Vagina (tissue), 2 donors: Measurements from ENCODE around the gene ARPP19. TPM values are rescaled to one million over a fixed set of nuclear protein-coding genes. Genes with fewer than 3 reads are reported as not detected.
"Not testable (repeated sequence)": the region's sequence is repeated elsewhere in the genome, so short reads cannot be mapped to it uniquely, and the experiment has no call there.

Experiments used
- DNase-seq, 2 donors: peaks; one replicate each; pipeline ENCODE4 v3.0.0-alpha.2; 2017; ENCODE audit errors: extremely low spot score in 2 of 2
- H3K27ac ChIP-seq: fragments of 200-600 bp; sonication (generic); one replicate; pipeline ENCODE4 v1.5.1; 2019
- H3K27me3 ChIP-seq: fragments of 200-600 bp; sonication (generic); one replicate; pipeline ENCODE4 v1.5.1; 2019
- H3K36me3 ChIP-seq, 2 donors: fragments of 200-600 bp; sonication (generic); one replicate each; pipeline ENCODE4 v1.5.1; 2017 to 2019
- H3K4me1 ChIP-seq: fragments of 200-600 bp; sonication (generic); one replicate; pipeline ENCODE4 v1.5.1; 2019
- H3K4me3 ChIP-seq, 2 donors: fragments of 200-600 bp; sonication (generic); 1 replicate in 1 of 2; 2 replicates in 1 of 2; pipeline ENCODE4 v1.5.1; 2016 to 2019
- H3K9me3 ChIP-seq: fragments of 200-600 bp; sonication (generic); one replicate; pipeline ENCODE4 v1.5.1; 2019
- CTCF ChIP-seq, 3 experiments: fragments of 450-650 bp in 2 of 3; fragments of 200-600 bp in 1 of 3; sonication (generic) in 1 of 3; IDR thresholded peaks; one replicate each; pipeline ENCODE4 v1.5.1; 2017 to 2019; ENCODE audit warnings: antibody characterized with exemption in 3 of 3, mild to moderate bottlenecking in 2 of 3, moderate library complexity in 2 of 3
- POLR2A ChIP-seq, 2 donors: fragments of 450-650 bp; IDR thresholded peaks; one replicate each; pipeline ENCODE4 v1.6.1; 2017; ENCODE audit warnings: antibody characterized with exemption in 2 of 2, mild to moderate bottlenecking in 2 of 2, moderate library complexity in 2 of 2
- POLR2AphosphoS5 ChIP-seq, 2 donors: sonication (generic); formaldehyde crosslinking; IDR thresholded peaks; one replicate each; pipeline ENCODE4 v1.9.0; 2017; ENCODE audit warnings: antibody characterized with exemption in 2 of 2, mild to moderate bottlenecking in 2 of 2, low read depth in 1 of 2; ENCODE audit not compliant: insufficient read depth in 1 of 2
- intact Hi-C: fragments of 100-400 bp; cut with DNase I; formaldehyde crosslinking; loops from one replicate; pipeline ENCODE4 v1.15.1; 2023
- total RNA-seq: library from RNA; depleted of rRNA; stranded (reverse); fragments of >200 nt; gene quantifications from one replicate; pipeline ENCODE4 v1.2.3, GENCODE V29; 2016

The ARPP19 gene
- total RNA-seq, 1 donor from 2014 or later: 62.9 TPM

- DNase-seq: no peak
- Histone ChIP-seq H3K9me3 (no peaks in the 10 kb centered on the region), H3K36me3 (peaks cover 0 to 12% of the 10 kb centered on the region in 2 donors)
Measured at GRCh38 chr15:52579852-52580251, 11.0 kb upstream of the ARPP19 start.

GRCh38 chr15:52576692-52577091 lies 7.9 kb upstream of the ARPP19 start:
- Histone ChIP-seq H3K4me1 (no peaks in the 10 kb centered on the region), H3K27ac (no peak overlapping the region), H3K9me3 (no peaks in the 10 kb centered on the region), H3K4me3 (no peak overlapping the region), H3K36me3 (peaks cover 0 to 8% of the 10 kb centered on the region in 2 donors), H3K27me3 (no peaks in the 10 kb centered on the region)
- TF ChIP-seq POLR2A (IDR thresholded peaks at IDR 0.05) (no peak), POLR2AphosphoS5 (IDR thresholded peaks at IDR 0.05; ENCODE audit: insufficient read depth in 1 of 2, low read depth in 1 of 2) (no peak), CTCF (IDR thresholded peaks at IDR 0.05) (no peak)
- intact Hi-C loops: no loop called here
- no peak for DNase-seq

More at GRCh38 chr15:52579852-52580251, 11.0 kb upstream of the ARPP19 start:
- intact Hi-C loops: no loop called here
- H3K27ac ChIP-seq: no peak overlapping the region
- H3K27me3 ChIP-seq: no peaks in the 10 kb centered on the region
- no peak overlapping the region for H3K4me3 ChIP-seq
- H3K4me1 ChIP-seq: no peaks in the 10 kb centered on the region
- TF ChIP-seq CTCF (IDR thresholded peaks at IDR 0.05) (no peak), POLR2AphosphoS5 (IDR thresholded peaks at IDR 0.05; ENCODE audit: insufficient read depth in 1 of 2, low read depth in 1 of 2) (no peak), POLR2A (IDR thresholded peaks at IDR 0.05) (no peak)

- H3K4me1 ChIP-seq, H3K9me3 ChIP-seq, H3K27ac ChIP-seq, H3K27me3 ChIP-seq, DNase-seq, H3K36me3 ChIP-seq, intact Hi-C loops, H3K4me3 ChIP-seq: not testable (repeated sequence)
Measured at GRCh38 chr15:52575573-52575972, 6.7 kb upstream of the ARPP19 start.

GRCh38 chr15:52575072-52575471 lies 6.2 kb upstream of the ARPP19 start:
- Histone ChIP-seq H3K27me3 (no peaks in the 10 kb centered on the region), H3K36me3 (no peaks in the 10 kb centered on the region), H3K9me3 (no peaks in the 10 kb centered on the region), H3K4me1 (no peaks in the 10 kb centered on the region), H3K27ac (no peak overlapping the region), H3K4me3 (no peak overlapping the region)
- no peak for DNase-seq
- intact Hi-C loops: no loop called here
- no peak for TF ChIP-seq POLR2AphosphoS5 (IDR thresholded peaks at IDR 0.05; ENCODE audit: insufficient read depth in 1 of 2, low read depth in 1 of 2)

GRCh38 chr15:52574623-52575022 lies 5.8 kb upstream of the ARPP19 start:
- DNase-seq, intact Hi-C loops: not testable (repeated sequence)

GRCh38 chr15:52567871-52568600 lies 794 bp downstream of the ARPP19 start:
- no peak for DNase-seq
- Histone ChIP-seq H3K4me3 (peak overlapping the region; percentile 69 to 88), H3K27ac (peak overlapping the region; percentile 95), H3K9me3 (no peaks in the 10 kb centered on the region), H3K27me3 (no peaks in the 10 kb centered on the region), H3K4me1 (peaks cover 54% of the 10 kb centered on the region), H3K36me3 (no peaks in the 10 kb centered on the region)
- intact Hi-C loops: no loop called here
- TF ChIP-seq POLR2AphosphoS5 (IDR thresholded peaks at IDR 0.05; ENCODE audit: insufficient read depth in 1 of 2, low read depth in 1 of 2) (no peak), CTCF (IDR thresholded peaks at IDR 0.05) (no peak), POLR2A (IDR thresholded peaks at IDR 0.05) (no peak)

More at GRCh38 chr15:52574623-52575022, 5.8 kb upstream of the ARPP19 start:
- H3K27me3 ChIP-seq, H3K9me3 ChIP-seq, H3K27ac ChIP-seq, H3K36me3 ChIP-seq, H3K4me1 ChIP-seq, H3K4me3 ChIP-seq: not testable (repeated sequence)
